IgD-negative memory B cell (primary cell): ENCODE data around the gene KRTAP10-5. TPM values are rescaled to one million over a fixed set of nuclear protein-coding genes. Genes with fewer than 3 reads are reported as not detected.
A peak's percentile ranks its signal among the peaks of the same experiment; 100 is the strongest.
"Not testable (repeated sequence)": the region's sequence is repeated elsewhere in the genome, so short reads cannot be mapped to it uniquely, and the experiment has no call there.

ENCODE experiments used
- H3K27ac Mint-ChIP-seq, 3 donors: one replicate each; pipeline ENCODE4 v1.8.0; 2020 to 2022; ENCODE audit warnings: mild to moderate bottlenecking in 3 of 3, mixed read lengths in 3 of 3, moderate library complexity in 1 of 3
- H3K27me3 Mint-ChIP-seq: one replicate; pipeline ENCODE4 v1.8.0; 2021; ENCODE audit warnings: mixed read lengths
- H3K36me3 Mint-ChIP-seq: one replicate; pipeline ENCODE4 v1.8.0; 2020; ENCODE audit warnings: mild to moderate bottlenecking, mixed read lengths
- H3K4me1 Mint-ChIP-seq, 3 donors: one replicate each; pipeline ENCODE4 v1.8.0; 2020 to 2022; ENCODE audit warnings: mixed read lengths in 3 of 3, mild to moderate bottlenecking in 1 of 3
- H3K4me3 Mint-ChIP-seq, 4 donors: one replicate each; pipeline ENCODE4 v1.8.0; 2020 to 2022; ENCODE audit warnings: mild to moderate bottlenecking in 4 of 4, mixed read lengths in 4 of 4, moderate library complexity in 3 of 4
- H3K9me3 Mint-ChIP-seq, 3 donors: one replicate each; pipeline ENCODE4 v1.8.0; 2020 to 2021; ENCODE audit warnings: mixed read lengths in 3 of 3, mild to moderate bottlenecking in 1 of 3
- polyA plus RNA-seq: library from polyadenylated mRNA; unstranded; fragments of 300-500 nt; fragmentation: Illumina TruSeq; gene quantifications from one replicate; pipeline ENCODE4 v1.2.3, GENCODE V29; 2021

KRTAP10-5 gene
- polyA plus RNA-seq, 1 donor from 2014 or later, result not detected

DNA sequence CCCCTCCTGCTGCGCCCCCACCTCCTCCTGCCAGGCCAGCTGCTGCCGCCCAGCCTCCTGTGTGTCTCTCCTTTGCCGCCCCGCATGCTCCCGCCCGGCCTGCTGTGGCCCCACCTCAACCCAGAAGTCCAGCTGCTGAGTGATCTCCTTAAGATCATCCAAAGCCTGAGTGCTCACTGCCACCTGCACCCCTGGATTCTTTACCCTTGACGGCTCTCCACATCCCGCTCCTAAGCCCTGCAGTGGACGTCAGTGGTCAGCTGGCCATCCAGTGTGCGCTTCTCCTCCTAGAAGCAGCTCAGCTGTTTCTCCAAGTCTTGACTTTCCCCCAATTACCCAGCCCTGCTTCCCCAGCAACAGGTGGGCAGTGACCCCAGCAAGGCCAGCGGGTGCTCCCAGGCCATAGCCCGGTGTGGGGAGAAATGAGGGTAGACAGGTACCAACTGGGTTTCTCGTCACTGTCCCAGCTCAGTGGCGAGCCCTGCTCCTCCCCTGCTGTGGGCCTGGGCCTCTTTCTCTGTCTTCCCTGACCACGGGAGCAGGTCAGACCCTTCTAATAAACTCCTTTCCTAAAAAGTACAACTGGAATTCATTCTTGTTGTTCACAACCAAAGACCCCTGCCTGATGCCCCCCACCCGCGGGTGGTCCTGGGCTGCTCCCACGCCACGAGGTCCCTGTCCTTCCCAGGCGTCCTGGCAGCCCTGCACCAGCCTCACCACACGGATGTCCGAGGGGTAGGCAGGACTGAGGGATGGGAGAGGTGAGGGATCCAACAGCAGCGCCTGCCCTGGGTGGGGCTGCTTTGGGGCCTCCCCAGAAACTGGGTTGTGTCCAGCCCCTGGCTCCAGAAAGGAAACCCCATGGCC, 21.4 kb upstream of the KRTAP10-5 start:
- Mint-ChIP-seq H3K9me3 (peaks cover 4 to 11% (median 11%) of the 10 kb centered on the region in 3 donors), H3K27ac (no peak overlapping the region), H3K27me3 (peaks cover 23% of the 10 kb centered on the region), H3K4me1 (peaks cover 0 to 1% (median 0%) of the 10 kb centered on the region in 3 donors), H3K4me3 (no peak overlapping the region), H3K36me3 (peaks cover 2% of the 10 kb centered on the region)

DNA sequence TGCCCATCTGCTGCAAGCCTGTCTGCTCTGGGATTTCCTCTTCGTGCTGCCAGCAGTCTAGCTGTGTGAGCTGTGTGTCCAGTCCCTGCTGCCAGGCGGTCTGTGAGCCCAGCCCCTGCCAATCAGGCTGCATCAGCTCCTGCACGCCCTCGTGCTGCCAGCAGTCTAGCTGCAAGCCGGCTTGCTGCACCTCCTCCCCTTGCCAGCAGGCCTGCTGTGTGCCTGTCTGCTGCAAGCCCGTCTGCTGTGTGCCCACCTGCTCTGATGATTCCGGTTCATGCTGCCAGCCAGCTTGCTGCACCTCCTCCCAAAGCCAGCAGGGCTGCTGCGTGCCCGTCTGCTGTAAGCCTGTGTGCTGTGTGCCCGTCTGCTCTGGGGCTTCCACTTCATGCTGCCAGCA, 20.7 kb upstream of the KRTAP10-5 start:
- Mint-ChIP-seq H3K27me3 (peaks cover 17% of the 10 kb centered on the region), H3K9me3 (peaks cover 0 to 11% (median 7%) of the 10 kb centered on the region in 3 donors)
- not testable (repeated sequence) for H3K4me1 Mint-ChIP-seq, H3K27ac Mint-ChIP-seq, H3K4me3 Mint-ChIP-seq, H3K36me3 Mint-ChIP-seq

DNA sequence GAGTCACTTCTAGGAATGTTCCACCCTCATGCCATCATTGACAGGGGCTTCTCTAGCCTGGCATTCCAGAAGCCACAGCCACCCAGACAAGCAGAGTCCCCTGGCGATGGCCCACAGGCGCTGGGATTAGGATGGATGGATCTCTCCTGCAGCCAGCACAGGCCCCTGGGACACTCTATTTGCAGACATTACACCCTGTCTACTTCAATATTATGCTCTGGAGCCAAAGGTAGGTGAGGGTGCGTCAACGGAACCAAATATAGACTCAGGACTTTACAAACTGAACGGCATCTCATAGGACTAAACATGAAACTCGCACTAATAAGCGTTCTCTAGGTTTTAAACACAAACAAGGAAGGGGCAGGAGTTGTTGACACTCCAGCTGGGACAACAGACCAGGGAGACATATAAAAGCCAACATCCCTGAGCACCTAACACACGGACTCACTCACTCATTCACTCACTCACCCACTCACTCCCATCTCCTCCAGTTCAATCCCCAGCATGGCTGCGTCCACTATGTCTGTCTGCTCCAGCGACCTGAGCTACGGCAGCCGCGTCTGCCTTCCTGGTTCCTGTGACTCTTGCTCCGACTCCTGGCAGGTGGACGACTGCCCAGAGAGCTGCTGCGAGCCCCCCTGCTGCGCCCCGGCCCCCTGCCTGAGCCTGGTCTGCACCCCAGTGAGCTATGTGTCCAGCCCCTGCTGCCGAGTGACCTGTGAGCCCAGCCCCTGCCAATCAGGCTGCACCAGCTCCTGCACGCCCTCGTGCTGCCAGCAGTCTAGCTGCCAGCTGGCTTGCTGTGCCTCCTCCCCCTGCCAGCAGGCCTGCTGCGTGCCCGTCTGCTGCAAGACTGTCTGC, 19.9 kb upstream of the KRTAP10-5 start, which contains the start of gene KRTAP10-7:
Gene KRTAP10-7, plus strand, starts transcription at position 480 of the 861 bp plus-strand sequence. Its CDS starts 25 bp downstream, at position 505.
- not testable (repeated sequence) for H3K27ac Mint-ChIP-seq, H3K4me1 Mint-ChIP-seq, H3K36me3 Mint-ChIP-seq, H3K4me3 Mint-ChIP-seq
- Mint-ChIP-seq H3K9me3 (peaks cover 0 to 11% (median 7%) of the 10 kb centered on the region in 3 donors), H3K27me3 (peaks cover 17% of the 10 kb centered on the region)

- Mint-ChIP-seq H3K36me3 (peaks cover 2% of the 10 kb centered on the region), H3K27me3 (peaks cover 15% of the 10 kb centered on the region), H3K4me1 (peaks cover 0 to 1% (median 0%) of the 10 kb centered on the region in 3 donors), H3K9me3 (peaks cover 0 to 7% (median 4%) of the 10 kb centered on the region in 3 donors), H3K27ac (no peak overlapping the region), H3K4me3 (no peak overlapping the region)
Measured at GRCh38 chr21:44599264-44600029, 19.0 kb upstream of the KRTAP10-5 start.

DNA sequence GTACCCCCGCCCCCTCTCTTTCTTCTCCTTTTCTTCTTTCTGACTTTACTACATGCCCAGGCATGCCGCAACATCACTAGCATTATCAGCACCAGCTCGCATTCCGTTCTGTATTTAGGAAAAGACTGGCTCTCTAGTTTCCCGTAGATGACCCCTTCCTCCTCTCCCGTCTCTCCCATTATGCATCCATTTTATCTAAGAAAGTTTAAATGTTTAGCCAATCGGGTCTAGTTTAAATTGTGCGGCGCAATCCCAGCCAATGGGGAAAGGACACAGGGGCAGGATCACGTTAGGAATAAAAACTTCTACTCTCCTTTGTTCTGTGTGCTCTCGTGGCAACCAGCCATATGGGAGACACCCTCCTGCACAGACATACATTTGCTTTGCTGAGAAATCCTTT, 17.7 kb upstream of the KRTAP10-5 start:
- Mint-ChIP-seq H3K4me3 (no peak overlapping the region), H3K27me3 (peaks cover 9% of the 10 kb centered on the region), H3K4me1 (peaks cover 0 to 1% (median 0%) of the 10 kb centered on the region in 3 donors), H3K27ac (no peak overlapping the region), H3K36me3 (peaks cover 2% of the 10 kb centered on the region), H3K9me3 (peaks cover 0 to 6% (median 2%) of the 10 kb centered on the region in 3 donors)

DNA sequence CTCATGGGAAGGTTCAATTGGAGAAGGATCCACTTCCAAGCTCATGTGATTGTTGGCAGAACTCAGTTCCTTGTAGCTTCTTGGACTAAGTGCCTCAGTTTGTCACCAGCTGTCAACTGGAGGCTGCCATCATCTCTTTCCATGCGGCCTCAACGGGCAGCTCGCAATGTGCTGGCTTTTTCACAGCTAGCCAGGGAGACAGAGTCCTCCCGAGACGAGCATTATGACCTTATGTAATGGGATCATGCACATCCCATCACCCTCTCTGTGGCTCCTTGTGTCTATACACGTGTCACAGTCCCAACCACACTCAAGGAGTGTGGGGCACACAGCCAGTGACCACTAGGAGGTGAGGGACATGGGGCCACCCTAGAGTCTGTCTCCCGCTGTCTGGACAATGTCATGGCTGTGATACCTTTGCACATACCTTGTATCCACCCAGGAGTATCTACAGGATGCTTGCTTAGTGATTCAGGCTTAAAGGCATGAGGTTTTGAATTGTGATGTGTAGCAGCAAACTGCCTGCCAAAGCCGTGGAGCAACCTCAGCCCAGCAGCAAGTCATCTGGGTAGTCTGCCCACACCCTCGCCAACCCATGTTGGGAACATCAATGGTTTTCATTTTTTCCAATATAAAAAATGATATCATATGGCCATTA, 15.8 kb upstream of the KRTAP10-5 start:
- H3K36me3 Mint-ChIP-seq, result peaks cover 2% of the 10 kb centered on the region
- no peaks in the 10 kb centered on the region for H3K4me1 Mint-ChIP-seq
- no peak overlapping the region for H3K27ac Mint-ChIP-seq
- H3K9me3 Mint-ChIP-seq, result peaks cover 0 to 6% (median 2%) of the 10 kb centered on the region in 3 donors
- H3K4me3 Mint-ChIP-seq, result no peak overlapping the region
- H3K27me3 Mint-ChIP-seq, result peaks cover 3% of the 10 kb centered on the region

DNA sequence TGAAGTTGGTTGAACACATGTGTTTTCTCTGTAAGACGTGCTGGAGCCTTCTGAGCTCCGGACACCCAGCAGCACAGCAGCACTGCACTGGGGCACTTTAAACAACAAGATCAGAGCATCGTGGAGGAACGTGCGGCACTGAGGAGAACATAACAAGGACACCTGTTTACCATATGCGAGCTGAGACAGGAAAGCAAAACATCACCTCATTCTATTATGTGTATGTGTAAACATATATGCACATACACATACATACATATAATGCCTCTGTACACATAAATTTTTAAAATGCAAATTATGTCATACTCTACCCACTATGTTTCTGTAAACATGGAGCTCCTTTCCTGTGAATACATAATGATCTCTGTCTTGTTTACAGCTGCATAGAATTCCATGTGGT, 15.1 kb upstream of the KRTAP10-5 start:
- peaks cover 2% of the 10 kb centered on the region for H3K36me3 Mint-ChIP-seq
- peak overlapping the region in 1 of 3 donors; percentile 10 for H3K27ac Mint-ChIP-seq
- H3K9me3 Mint-ChIP-seq, result peaks cover 0 to 6% (median 2%) of the 10 kb centered on the region in 3 donors
- H3K27me3 Mint-ChIP-seq, result peaks cover 2% of the 10 kb centered on the region
- no peak overlapping the region for H3K4me3 Mint-ChIP-seq
- H3K4me1 Mint-ChIP-seq, result no peaks in the 10 kb centered on the region

DNA sequence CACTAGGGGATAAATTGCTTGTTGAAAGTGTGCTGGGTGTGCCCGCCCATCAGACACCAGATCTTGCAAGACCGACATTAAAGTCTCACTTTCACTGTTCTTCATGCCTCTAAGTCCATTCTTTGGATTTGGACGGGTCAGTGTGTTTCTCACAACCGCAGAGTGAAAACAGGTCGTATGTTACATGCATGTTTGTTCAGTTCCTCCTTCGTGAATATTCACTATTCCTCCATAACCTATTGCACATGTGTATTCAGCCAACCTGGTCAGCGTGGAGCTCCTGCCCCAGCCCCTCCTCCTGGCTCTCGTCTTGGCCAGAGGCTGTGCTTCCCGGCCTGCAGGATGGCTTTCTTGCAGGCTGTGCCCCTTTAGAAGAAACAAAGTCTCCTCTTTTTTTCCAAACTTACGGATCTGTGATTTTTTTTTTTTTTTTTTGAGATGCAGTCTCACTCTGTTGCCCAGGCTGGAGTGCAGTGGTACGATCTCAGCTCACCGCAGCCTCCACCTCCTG, 14.1 kb upstream of the KRTAP10-5 start:
- Mint-ChIP-seq H3K4me3 (no peak overlapping the region), H3K4me1 (no peaks in the 10 kb centered on the region), H3K9me3 (peaks cover 0 to 6% (median 2%) of the 10 kb centered on the region in 3 donors), H3K27me3 (peaks cover 6% of the 10 kb centered on the region), H3K36me3 (peaks cover 2% of the 10 kb centered on the region), H3K27ac (no peak overlapping the region)

DNA sequence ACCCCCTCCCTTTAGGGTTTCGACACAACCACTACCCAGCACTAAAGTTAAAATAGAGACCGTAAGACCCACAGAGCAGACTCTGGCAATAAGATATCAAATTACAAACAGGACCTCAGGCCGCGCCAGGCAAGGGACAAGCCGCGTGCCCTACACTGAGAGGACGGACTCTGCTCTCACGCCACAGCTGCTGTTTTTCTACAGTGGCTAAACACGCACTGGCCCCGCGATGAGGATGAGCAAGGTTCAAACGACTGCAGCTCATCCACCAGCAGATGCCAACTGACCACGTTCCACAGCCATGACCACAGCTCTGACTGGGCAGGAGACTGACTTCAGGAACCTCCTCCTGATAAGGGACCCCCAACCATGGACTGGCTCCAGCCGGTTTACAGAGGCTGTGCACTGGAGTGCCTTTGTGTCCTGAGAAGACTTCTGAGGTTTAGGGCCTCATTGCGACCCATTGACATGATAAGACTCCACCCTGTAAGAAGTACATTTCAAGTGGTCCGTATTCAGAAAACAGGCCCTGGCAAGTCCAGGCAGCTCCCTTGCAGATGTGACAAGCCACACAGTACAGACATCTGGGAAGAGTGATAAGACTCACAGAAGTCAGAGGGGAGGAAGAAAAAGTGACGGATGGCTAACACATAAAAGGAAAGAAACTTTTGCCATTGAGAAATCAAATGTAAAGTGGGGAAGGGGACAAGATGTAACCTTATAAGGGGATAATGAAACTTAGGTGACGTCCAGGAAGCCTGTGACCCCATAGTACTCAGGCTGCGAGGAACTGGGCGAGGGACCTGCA, 13.4 kb upstream of the KRTAP10-5 start:
- no peak overlapping the region for H3K27ac Mint-ChIP-seq

DNA sequence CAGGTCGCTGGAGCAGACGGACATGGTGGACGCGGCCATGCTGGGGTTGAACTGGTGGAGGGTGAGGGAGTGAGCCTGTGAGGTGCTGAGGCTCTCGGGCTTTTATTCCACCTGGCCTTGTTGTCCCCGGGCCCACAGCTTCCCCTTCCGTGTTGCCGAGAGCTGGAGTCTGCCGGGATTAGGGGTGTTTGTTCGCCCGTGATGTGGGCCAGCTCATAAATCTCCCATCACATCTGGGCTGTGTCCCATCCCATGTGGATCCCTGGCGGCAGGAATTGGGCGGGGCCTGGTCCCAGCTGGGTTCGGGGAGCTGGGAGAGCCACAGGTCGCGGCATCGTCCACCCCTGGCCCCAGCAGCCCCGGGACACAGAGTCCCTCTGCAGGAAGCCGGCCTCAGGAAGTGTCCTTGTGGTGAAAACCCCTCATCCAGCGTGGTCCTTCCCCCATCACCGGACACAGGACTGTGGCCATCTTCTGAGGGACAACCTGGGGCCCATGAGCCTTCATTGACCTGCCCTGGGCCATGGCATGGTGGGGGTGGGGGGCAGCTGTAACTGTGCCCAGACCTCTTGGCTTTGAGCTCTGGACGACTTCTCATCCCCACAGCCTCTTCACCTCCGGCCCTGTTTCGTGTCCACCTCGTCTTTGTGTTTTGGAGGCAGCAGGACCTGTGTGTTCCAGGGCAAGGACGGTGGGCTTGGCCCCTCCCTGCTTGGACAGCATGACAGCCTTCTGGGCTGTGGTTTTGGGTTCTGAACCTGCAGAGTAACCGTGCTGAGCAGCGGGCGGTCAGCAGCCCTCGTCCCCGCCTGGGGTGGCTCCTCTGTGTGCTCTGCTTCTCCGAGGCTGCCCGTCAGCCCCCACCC, 12.3 kb upstream of the KRTAP10-5 start, which contains the start of gene KRTAP10-6:
Gene KRTAP10-6, minus strand, starts transcription at position 60 of the 866 bp plus-strand sequence. Its CDS starts 21 bp downstream, at position 39.
- Mint-ChIP-seq H3K4me3 (peak within 1 kb of the TSS in 1 of 4 donors; percentile 8), H3K4me1 (no peaks in the 10 kb centered on the region), H3K27ac (no peak within 1 kb of the TSS), H3K36me3 (no peaks in the 10 kb centered on the region), H3K9me3 (no peaks in the 10 kb centered on the region), H3K27me3 (peaks cover 10% of the 10 kb centered on the region)

More for the DNA sequence above, 13.4 kb upstream of the KRTAP10-5 start:
- H3K4me1 Mint-ChIP-seq, result no peaks in the 10 kb centered on the region
- H3K27me3 Mint-ChIP-seq, result peaks cover 10% of the 10 kb centered on the region
- H3K9me3 Mint-ChIP-seq, result peaks cover 0 to 5% (median 2%) of the 10 kb centered on the region in 3 donors
- H3K36me3 Mint-ChIP-seq, result peaks cover 2% of the 10 kb centered on the region
- no peak overlapping the region for H3K4me3 Mint-ChIP-seq

DNA sequence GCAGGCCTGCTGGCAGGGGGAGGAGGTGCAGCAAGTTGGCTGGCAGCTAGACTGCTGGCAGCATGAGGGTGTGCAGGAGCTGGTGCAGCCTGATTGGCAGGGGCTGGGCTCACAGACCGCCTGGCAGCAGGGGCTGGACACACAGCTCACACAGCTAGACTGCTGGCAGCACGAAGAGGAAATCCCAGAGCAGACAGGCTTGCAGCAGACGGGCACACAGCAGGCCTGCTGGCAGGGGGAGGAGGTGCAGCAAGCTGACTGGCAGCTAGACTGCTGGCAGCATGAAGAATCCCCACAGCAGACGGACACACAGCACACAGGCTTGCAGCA, 11.4 kb upstream of the KRTAP10-5 start:
- H3K4me3 Mint-ChIP-seq, result peak overlapping the region in 1 of 4 donors; percentile 8
- H3K9me3 Mint-ChIP-seq, H3K4me1 Mint-ChIP-seq, H3K36me3 Mint-ChIP-seq, H3K27ac Mint-ChIP-seq: not testable (repeated sequence)
- peaks cover 14% of the 10 kb centered on the region for H3K27me3 Mint-ChIP-seq

DNA sequence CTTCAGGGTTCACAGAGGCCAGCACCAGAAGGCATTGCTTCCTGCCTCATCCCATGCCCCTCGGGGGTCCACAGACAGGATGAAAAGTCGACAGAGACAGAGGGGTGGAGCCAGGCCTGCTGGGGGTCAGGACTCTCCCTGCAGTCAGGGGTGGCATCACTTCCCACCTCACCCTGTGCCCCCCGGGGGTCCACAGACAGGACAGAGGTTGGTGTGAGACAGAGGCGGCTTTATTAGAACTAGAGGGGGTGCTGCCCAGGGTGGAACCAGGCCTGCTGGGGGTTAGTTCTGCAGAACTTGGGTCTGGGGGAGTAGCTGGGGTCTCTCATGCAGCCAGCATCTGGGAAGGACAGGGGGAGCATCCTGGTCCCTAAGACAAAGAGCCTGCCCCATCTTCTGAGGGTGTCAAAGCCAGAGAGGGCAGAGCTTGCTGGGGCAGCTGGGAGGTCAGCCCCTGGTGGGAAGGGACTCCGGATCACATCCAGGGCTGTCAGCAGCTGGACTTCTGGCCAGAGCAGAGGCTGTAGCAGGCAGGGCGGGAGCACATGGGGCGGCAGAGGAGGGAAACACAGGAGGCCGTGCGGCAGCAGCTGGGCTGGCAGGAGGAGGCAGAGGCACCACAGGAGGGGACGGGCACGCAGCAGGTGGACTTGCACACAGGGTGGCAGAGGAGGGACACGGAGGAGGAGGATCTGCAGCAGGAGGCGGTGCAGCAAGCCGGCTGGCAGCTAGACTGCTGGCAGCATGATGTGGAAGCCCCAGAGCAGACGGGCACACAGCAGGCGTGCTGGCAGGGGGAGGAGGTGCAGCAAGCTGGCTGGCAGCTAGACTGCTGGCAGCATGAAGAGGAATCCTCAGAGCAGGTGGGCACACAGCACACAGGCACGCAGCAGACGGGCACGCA, 10.7 kb upstream of the KRTAP10-5 start:
- not testable (repeated sequence) for H3K4me1 Mint-ChIP-seq, H3K27ac Mint-ChIP-seq, H3K9me3 Mint-ChIP-seq, H3K36me3 Mint-ChIP-seq
- Mint-ChIP-seq H3K27me3 (peaks cover 19% of the 10 kb centered on the region), H3K4me3 (peak overlapping the region in 1 of 4 donors; percentile 8)
